GM18511 (cell line): ENCODE results near the gene ZC3H12C.

Experiments used
- ATAC-seq: cut with Tn5 transposase; IDR thresholded peaks from one replicate; pipeline ENCODE4 v1.9.1; 2021; ENCODE audit warnings: mild to moderate bottlenecking, moderate library complexity; ENCODE audit not compliant: unreplicated experiment

ZC3H12C gene

GRCh38 chr11:110076371-110076965, 16.7 kb upstream of the ZC3H12C start:
- ATAC-seq: peak; percentile 56

GRCh38 chr11:110077346-110077745, 15.8 kb upstream of the ZC3H12C start:
- peak; percentile 35 for ATAC-seq

GRCh38 chr11:110077831-110078325, 15.3 kb upstream of the ZC3H12C start:
- peak; percentile 92 for ATAC-seq

GRCh38 chr11:110078923-110079544, 14.2 kb upstream of the ZC3H12C start:
- no peak for ATAC-seq

- ATAC-seq: no peak
Measured at GRCh38 chr11:110079726-110080125, 13.5 kb upstream of the ZC3H12C start.

GRCh38 chr11:110081462-110082376, 11.5 kb upstream of the ZC3H12C start:
- ATAC-seq: no peak

- ATAC-seq: no peak
Measured at GRCh38 chr11:110082899-110083298, 10.3 kb upstream of the ZC3H12C start.

- ATAC-seq: no peak
Measured at GRCh38 chr11:110085255-110085838, 7.8 kb upstream of the ZC3H12C start.

- ATAC-seq: no peak
Measured at GRCh38 chr11:110086892-110087309, 6.3 kb upstream of the ZC3H12C start.

GRCh38 chr11:110087812-110088534, 5.2 kb upstream of the ZC3H12C start:
- no peak for ATAC-seq

GRCh38 chr11:110088535-110089344, 4.5 kb upstream of the ZC3H12C start:
- ATAC-seq: no peak

- ATAC-seq: peak; percentile 28
Measured at GRCh38 chr11:110089617-110090282, 3.4 kb upstream of the ZC3H12C start.

GRCh38 chr11:110090466-110091026, 2.6 kb upstream of the ZC3H12C start:
- ATAC-seq: no peak

- ATAC-seq: no peak
Measured at GRCh38 chr11:110092111-110092514, 1.1 kb upstream of the ZC3H12C start.

GRCh38 chr11:110093407-110094297, 460 bp downstream of the ZC3H12C start:
- peak; percentile 20 for ATAC-seq

- ATAC-seq: no peak
Measured at GRCh38 chr11:110094298-110095285, 1.4 kb downstream of the ZC3H12C start.

- no peak for ATAC-seq
Measured at GRCh38 chr11:110095554-110095953, 2.4 kb downstream of the ZC3H12C start.
